Liver (tissue), 9 donors: ENCODE results near the gene CDC14A. TPM values are rescaled to one million over a fixed set of nuclear protein-coding genes. Genes with fewer than 3 reads are reported as not detected.

Experiments used
- DNase-seq: peaks from one replicate; pipeline ENCODE4 v3.0.0-alpha.2; 2017; ENCODE audit warnings: low spot score
- H3K27ac ChIP-seq, 2 donors: one replicate each; pipeline ENCODE4 v1.7.0; 2013; ENCODE audit warnings: inconsistent platforms in 2 of 2, low read length in 2 of 2, control low read depth in 1 of 2, low read depth in 1 of 2, mild to moderate bottlenecking in 1 of 2
- H3K27me3 ChIP-seq, 4 donors: one replicate each; pipeline versions ENCODE4 v1.6.1 to v1.7.0; 2013; ENCODE audit warnings: low read length in 3 of 4, inconsistent platforms in 1 of 4, mild to moderate bottlenecking in 1 of 4, moderate library complexity in 1 of 4; ENCODE audit not compliant: control insufficient read depth in 4 of 4, insufficient read depth in 4 of 4
- H3K36me3 ChIP-seq, 4 donors: one replicate each; pipeline versions ENCODE4 v1.6.1 to v1.7.0; 2013; ENCODE audit warnings: low read length in 3 of 4, mild to moderate bottlenecking in 3 of 4, low read depth in 1 of 4, moderate library complexity in 1 of 4; ENCODE audit not compliant: control insufficient read depth in 4 of 4, insufficient read depth in 3 of 4
- H3K4me1 ChIP-seq, 4 donors: one replicate each; pipeline versions ENCODE4 v1.6.1 to v1.7.0; 2013; ENCODE audit warnings: low read length in 3 of 4, mild to moderate bottlenecking in 3 of 4, moderate library complexity in 1 of 4; ENCODE audit not compliant: control insufficient read depth in 4 of 4, insufficient read depth in 4 of 4
- H3K4me3 ChIP-seq, 3 donors: one replicate each; pipeline versions ENCODE4 v1.6.1 to v1.7.0; 2013; ENCODE audit warnings: low read length in 3 of 3, control low read depth in 1 of 3, low read depth in 1 of 3, mild to moderate bottlenecking in 1 of 3
- H3K9ac ChIP-seq, 2 donors: one replicate each; pipeline ENCODE4 v1.7.0; 2013; ENCODE audit warnings: low read length in 2 of 2, mild to moderate bottlenecking in 2 of 2, moderate library complexity in 2 of 2, control low read depth in 1 of 2, low read depth in 1 of 2
- H3K9me3 ChIP-seq, 4 donors: one replicate each; pipeline versions ENCODE4 v1.6.1 to v1.7.0; 2013; ENCODE audit warnings: low read length in 3 of 4; ENCODE audit not compliant: control insufficient read depth in 4 of 4
- CTCF ChIP-seq: fragments of 150-350 bp; IDR thresholded peaks from 2 replicates; pipeline ENCODE4 v1.5.1; 2017; ENCODE audit warnings: improper control_type of control experiment, low read depth, low read length; ENCODE audit not compliant: missing input control
- EGR1 ChIP-seq, 2 donors: IDR thresholded peaks; 2 replicates each; pipeline ENCODE4 v1.6.1; 2016 to 2018; ENCODE audit warnings: antibody characterized with exemption in 2 of 2, low read depth in 2 of 2
- FOXA2 ChIP-seq: IDR thresholded peaks from 2 replicates; pipeline ENCODE4 v1.6.1; 2016; ENCODE audit warnings: antibody characterized with exemption
- HNF4A ChIP-seq, 2 donors: conservative IDR thresholded peaks; 2 replicates each; pipeline ENCODE4 v1.6.1; 2016; ENCODE audit warnings: antibody characterized with exemption in 2 of 2, mild to moderate bottlenecking in 2 of 2
- HNF4G ChIP-seq: IDR thresholded peaks from 2 replicates; pipeline ENCODE4 v1.6.1; 2016; ENCODE audit warnings: antibody characterized with exemption
- NR2F2 ChIP-seq: IDR thresholded peaks from 2 replicates; pipeline ENCODE4 v1.6.1; 2016; ENCODE audit warnings: antibody characterized with exemption
- RAD21 ChIP-seq, 2 donors: IDR thresholded peaks; 2 replicates each; pipeline ENCODE4 v1.6.1; 2016; ENCODE audit warnings: antibody characterized with exemption in 2 of 2, mild to moderate bottlenecking in 2 of 2
- REST ChIP-seq: IDR thresholded peaks from 2 replicates; pipeline ENCODE4 v1.6.1; 2016; ENCODE audit warnings: antibody characterized with exemption, mild to moderate bottlenecking
- TAF1 ChIP-seq: conservative IDR thresholded peaks from 2 replicates; pipeline ENCODE4 v1.6.1; 2016; ENCODE audit warnings: antibody characterized with exemption, mild to moderate bottlenecking
- YY1 ChIP-seq: IDR thresholded peaks from 2 replicates; pipeline ENCODE4 v1.6.1; 2016; ENCODE audit warnings: antibody characterized with exemption, mild to moderate bottlenecking
- ZBTB33 ChIP-seq: IDR thresholded peaks from 2 replicates; pipeline ENCODE4 v1.6.1; 2016; ENCODE audit warnings: antibody characterized with exemption
- WGBS: extraction: QIAGEN DNeasy Blood & Tissue Kit; methylation state at CpG from one replicate; pipeline ENCODE4 v1.1.7; 2013; 5-methylcytosine and 5-hydroxymethylcytosine counted together
- polyA plus RNA-seq, 2 donors: library from polyadenylated mRNA; stranded (reverse) in 1 of 2; unstranded in 1 of 2; fragments of 200-250 nt in 1 of 2; fragments of >200 nt in 1 of 2; fragmentation: Nextera tagmentation in 1 of 2; extraction: Ambion mirVana in 1 of 2; gene quantifications; one replicate each; pipeline versions ENCODE4 v1.2.1 to v1.2.3, GENCODE V29; 2013 to 2015
- total RNA-seq, 2 donors: library from RNA; depleted of rRNA; stranded (reverse); fragments of >200 nt; gene quantifications; one replicate each; pipeline ENCODE4 v1.2.3, GENCODE V29; 2014
- donor health status: healthy.
- donor health status: healthy.
- donor health status: healthy.
- donor health status: healthy.
- donor health status: healthy.

Gene CDC14A
- total and polyA plus RNA-seq, 4 donors = 0.39 to 4.1 (median 2.6) TPM

GRCh38 chr1:100545855-100546254 lies 193.5 kb downstream of the CDC14A start (continued):
- TF ChIP-seq CTCF (no peak), TAF1 (no peak), RAD21 (IDR thresholded peaks at IDR 0.05) (no peak), FOXA2 (no peak), ZBTB33 (no peak)

GRCh38 chr1:100552031-100552430 lies 199.7 kb downstream of the CDC14A start:
- Histone ChIP-seq H3K27ac (no peak overlapping the region), H3K27me3 (no peaks in the 10 kb centered on the region), H3K9me3 (peaks cover 0 to 4% (median 2%) of the 10 kb centered on the region in 4 donors), H3K36me3 (no peaks in the 10 kb centered on the region), H3K4me1 (no peaks in the 10 kb centered on the region), H3K4me3 (no peak overlapping the region), H3K9ac (no peak overlapping the region)
- DNase-seq = no peak
- 69% methylated on average over 2 of the region's 2 CpGs for WGBS
- TF ChIP-seq NR2F2 = no peak
- no peak for TF ChIP-seq EGR1 (IDR thresholded peaks at IDR 0.05; ENCODE audit: low read depth in 2 of 2)
- no peak for TF ChIP-seq TAF1
- no peak for TF ChIP-seq REST
- no peak for TF ChIP-seq ZBTB33

GRCh38 chr1:100552922-100553321 lies 200.6 kb downstream of the CDC14A start:
- no peak for DNase-seq
- Histone ChIP-seq H3K4me3 (no peak overlapping the region), H3K9ac (no peak overlapping the region), H3K36me3 (no peaks in the 10 kb centered on the region), H3K27ac (no peak overlapping the region), H3K9me3 (peaks cover 0 to 4% (median 2%) of the 10 kb centered on the region in 4 donors), H3K4me1 (no peaks in the 10 kb centered on the region), H3K27me3 (no peaks in the 10 kb centered on the region)
- TF ChIP-seq HNF4G (no peak), REST (no peak), HNF4A (conservative IDR thresholded peaks at IDR 0.05) (no peak), YY1 (no peak)
- 53% methylated on average over 2 of the region's 2 CpGs for WGBS
